CD8-positive, alpha-beta memory T cell (primary cell): ENCODE results near the gene PPFIBP1. TPM values are rescaled to one million over a fixed set of nuclear protein-coding genes. Genes with fewer than 3 reads are reported as not detected.
A peak's percentile ranks its signal among the peaks of the same experiment; 100 is the strongest.

Experiments used
- CTCF ChIA-PET: fragments of 350-600 bp; sonication (Branson Sonifier 250); formaldehyde crosslinking; loops from one replicate; lab custom pipeline; 2021; ENCODE audit warnings: antibody characterized with exemption; lab: Charles Lee
- POLR2A ChIA-PET: fragments of 350-600 bp; sonication (Branson Sonifier 250); formaldehyde crosslinking; loops from one replicate; lab custom pipeline; 2021; ENCODE audit warnings: antibody characterized with exemption; lab: Charles Lee
- DNase-seq, 5 donors: peaks; one replicate each; pipeline versions ENCODE4 v3.0.0 to v3.0.0-alpha.2; 2020 to 2022; ENCODE audit warnings: mixed read lengths in 1 of 5
- H3K27ac ChIP-seq: one replicate; pipeline ENCODE4 v1.7.0; 2013; ENCODE audit warnings: low read depth, mild to moderate bottlenecking, low read length, moderate library complexity
- H3K27me3 ChIP-seq: 2 replicates; pipeline ENCODE4 v1.7.0; 2013; ENCODE audit warnings: low read length, mild to moderate bottlenecking; ENCODE audit not compliant: insufficient read depth, poor library complexity, severe bottlenecking
- H3K36me3 ChIP-seq: 2 replicates; pipeline ENCODE4 v1.7.0; 2013; ENCODE audit warnings: mild to moderate bottlenecking, low read length, moderate library complexity; ENCODE audit not compliant: insufficient read depth
- H3K4me1 ChIP-seq: 2 replicates; pipeline ENCODE4 v1.7.0; 2013; ENCODE audit warnings: mild to moderate bottlenecking, low read length, moderate library complexity; ENCODE audit not compliant: insufficient read depth
- H3K4me3 ChIP-seq: 2 replicates; pipeline ENCODE4 v1.7.0; 2013; ENCODE audit warnings: mild to moderate bottlenecking, low read length
- H3K9me3 ChIP-seq: 2 replicates; pipeline ENCODE4 v1.7.0; 2013; ENCODE audit warnings: mild to moderate bottlenecking, low read length
- H3K27ac Mint-ChIP-seq, 8 donors: one replicate each; pipeline ENCODE4 v1.8.0; 2020 to 2021; ENCODE audit warnings: mixed read lengths in 8 of 8, mild to moderate bottlenecking in 6 of 8, inconsistent platforms in 3 of 8, moderate library complexity in 3 of 8
- H3K27me3 Mint-ChIP-seq, 2 donors: one replicate each; pipeline ENCODE4 v1.8.0; 2020 to 2021; ENCODE audit warnings: mixed read lengths in 2 of 2, mild to moderate bottlenecking in 1 of 2, moderate library complexity in 1 of 2
- H3K36me3 Mint-ChIP-seq, 3 donors: one replicate each; pipeline ENCODE4 v1.8.0; 2020 to 2021; ENCODE audit warnings: mixed read lengths in 3 of 3, inconsistent platforms in 1 of 3, mild to moderate bottlenecking in 1 of 3
- H3K4me1 Mint-ChIP-seq, 3 donors: one replicate each; pipeline ENCODE4 v1.8.0; 2020 to 2021; ENCODE audit warnings: mixed read lengths in 3 of 3, inconsistent platforms in 1 of 3, mild to moderate bottlenecking in 1 of 3
- H3K4me3 Mint-ChIP-seq, 7 donors: one replicate each; pipeline ENCODE4 v1.8.0; 2020 to 2021; ENCODE audit warnings: mixed read lengths in 7 of 7, mild to moderate bottlenecking in 6 of 7, moderate library complexity in 4 of 7, inconsistent platforms in 2 of 7
- H3K9me3 Mint-ChIP-seq, 5 donors: one replicate each; pipeline ENCODE4 v1.8.0; 2020 to 2022; ENCODE audit warnings: mixed read lengths in 5 of 5, mild to moderate bottlenecking in 3 of 5, moderate library complexity in 2 of 5, inconsistent platforms in 1 of 5
- polyA plus RNA-seq: library from polyadenylated mRNA; unstranded; fragments of 300-500 nt; fragmentation: Illumina TruSeq; gene quantifications from one replicate; pipeline ENCODE4 v1.2.3, GENCODE V29; 2021
- total RNA-seq, 2 experiments: library from RNA; stranded (reverse); gene quantifications; one replicate each; pipeline ENCODE4 v1.2.3, GENCODE V29; 2021

Gene PPFIBP1
- total RNA-seq: 10 to 100 TPM in 1 of 2 experiments, 1 to 10 TPM in 1; 6.2 to 10.7 TPM
- polyA plus RNA-seq: 1.2 TPM

- Mint-ChIP-seq H3K4me1 (peaks cover 22 to 33% (median 28%) of the 10 kb centered on the region in 3 donors), H3K27ac (peak within 1 kb of the TSS; percentile 62 to 98 (median 95)), H3K36me3 (peaks cover 0 to 6% (median 0%) of the 10 kb centered on the region in 3 donors), H3K9me3 (no peaks in the 10 kb centered on the region), H3K4me3 (peak within 1 kb of the TSS; percentile 96 to 98 (median 97)), H3K27me3 (peaks cover 2 to 16% of the 10 kb centered on the region in 2 donors)
- POLR2A ChIA-PET: interaction anchor here (0.6 to 1.0 kb wide), 3 partner anchors 183 to 1434 kb away, joined by 3 to 5 read pairs (median 4); partner anchors contain the start of gene MRPS35
- no peaks in the 10 kb centered on the region for H3K36me3 ChIP-seq
- peaks cover 17% of the 10 kb centered on the region for H3K4me1 ChIP-seq
- DNase-seq: peak; percentile 83 to 97 (median 96)
- CTCF ChIA-PET: interaction anchor here (1.7 kb wide), 1 partner anchor 89 kb away, joined by 7 read pairs; no protein-coding TSS in a partner anchor
- peak within 1 kb of the TSS; percentile 81 for H3K4me3 ChIP-seq
- no peaks in the 10 kb centered on the region for H3K27me3 ChIP-seq
- no peaks in the 10 kb centered on the region for H3K9me3 ChIP-seq
- peak within 1 kb of the TSS; percentile 64 for H3K27ac ChIP-seq
Observed at GRCh38 chr12:27523642-27524493, at the start of gene PPFIBP1. PPFIBP1 (plus strand) TSS chr12:27524206; CDS start chr12:27633397, 109,191 bp downstream.

- no peak overlapping the region for H3K27ac Mint-ChIP-seq
Observed at GRCh38 chr12:27474344-27474743, 49.7 kb upstream of the PPFIBP1 start.

GRCh38 chr12:27477049-27477448 lies 47.0 kb upstream of the PPFIBP1 start:
- H3K36me3 ChIP-seq: no peaks in the 10 kb centered on the region
- Mint-ChIP-seq H3K27me3 (peaks cover 2 to 10% of the 10 kb centered on the region in 2 donors), H3K4me3 (no peak overlapping the region), H3K27ac (no peak overlapping the region), H3K4me1 (peaks cover 0 to 11% (median 2%) of the 10 kb centered on the region in 3 donors), H3K36me3 (peaks cover 0 to 5% (median 2%) of the 10 kb centered on the region in 3 donors), H3K9me3 (peaks cover 20 to 33% (median 27%) of the 10 kb centered on the region in 5 donors)
- CTCF ChIA-PET: no interaction called here
- no peak overlapping the region for H3K27ac ChIP-seq
- no peak overlapping the region for H3K4me3 ChIP-seq
- H3K9me3 ChIP-seq: peaks cover 10% of the 10 kb centered on the region
- no peaks in the 10 kb centered on the region for H3K27me3 ChIP-seq
- H3K4me1 ChIP-seq: no peaks in the 10 kb centered on the region
- no peak for DNase-seq
- POLR2A ChIA-PET: no interaction called here

More at GRCh38 chr12:27474344-27474743, 49.7 kb upstream of the PPFIBP1 start:
- ChIA-PET CTCF (no interaction called here), POLR2A (no interaction called here)
- H3K27ac ChIP-seq: no peak overlapping the region
- Mint-ChIP-seq H3K9me3 (peaks cover 20 to 29% (median 27%) of the 10 kb centered on the region in 5 donors), H3K4me1 (peaks cover 0 to 11% (median 2%) of the 10 kb centered on the region in 3 donors), H3K4me3 (no peak overlapping the region), H3K27me3 (peaks cover 4 to 14% of the 10 kb centered on the region in 2 donors), H3K36me3 (peaks cover 0 to 5% (median 2%) of the 10 kb centered on the region in 3 donors)
- H3K36me3 ChIP-seq: no peaks in the 10 kb centered on the region
- DNase-seq: no peak
- H3K4me1 ChIP-seq: no peaks in the 10 kb centered on the region
- H3K27me3 ChIP-seq: no peaks in the 10 kb centered on the region
- peaks cover 10% of the 10 kb centered on the region for H3K9me3 ChIP-seq
- H3K4me3 ChIP-seq: no peak overlapping the region

- Mint-ChIP-seq H3K4me1 (no peaks in the 10 kb centered on the region), H3K27me3 (peaks cover 0 to 4% of the 10 kb centered on the region in 2 donors), H3K4me3 (no peak overlapping the region), H3K9me3 (peaks cover 20 to 33% (median 27%) of the 10 kb centered on the region in 5 donors), H3K36me3 (peaks cover 0 to 5% (median 2%) of the 10 kb centered on the region in 3 donors), H3K27ac (no peak overlapping the region)
- DNase-seq: no peak
- Histone ChIP-seq H3K9me3 (peaks cover 10% of the 10 kb centered on the region), H3K36me3 (no peaks in the 10 kb centered on the region), H3K27ac (no peak overlapping the region), H3K4me3 (no peak overlapping the region), H3K4me1 (no peaks in the 10 kb centered on the region), H3K27me3 (no peaks in the 10 kb centered on the region)
- ChIA-PET POLR2A (no interaction called here), CTCF (no interaction called here)
Observed at GRCh38 chr12:27478949-27479348, 45.1 kb upstream of the PPFIBP1 start.

- DNase-seq: no peak
- H3K36me3 Mint-ChIP-seq: peaks cover 0 to 5% (median 2%) of the 10 kb centered on the region in 3 donors
- Histone ChIP-seq H3K27ac (no peak overlapping the region), H3K4me1 (no peaks in the 10 kb centered on the region), H3K36me3 (no peaks in the 10 kb centered on the region), H3K27me3 (no peaks in the 10 kb centered on the region), H3K9me3 (peaks cover 10% of the 10 kb centered on the region), H3K4me3 (no peak overlapping the region)
- peaks cover 20 to 33% (median 27%) of the 10 kb centered on the region in 5 donors for H3K9me3 Mint-ChIP-seq
- H3K27me3 Mint-ChIP-seq: peaks cover 3 to 4% of the 10 kb centered on the region in 2 donors
- CTCF ChIA-PET: no interaction called here
- no peaks in the 10 kb centered on the region for H3K4me1 Mint-ChIP-seq
- H3K27ac Mint-ChIP-seq: no peak overlapping the region
- H3K4me3 Mint-ChIP-seq: no peak overlapping the region
- POLR2A ChIA-PET: no interaction called here
Observed at GRCh38 chr12:27480016-27480415, 44.0 kb upstream of the PPFIBP1 start.

- Mint-ChIP-seq H3K9me3 (no peaks in the 10 kb centered on the region), H3K4me3 (no peak overlapping the region), H3K27ac (no peak overlapping the region), H3K4me1 (no peaks in the 10 kb centered on the region), H3K36me3 (no peaks in the 10 kb centered on the region), H3K27me3 (peaks cover 13 to 24% of the 10 kb centered on the region in 2 donors)
- H3K4me3 ChIP-seq: no peak overlapping the region
- H3K36me3 ChIP-seq: no peaks in the 10 kb centered on the region
- H3K27ac ChIP-seq: no peak overlapping the region
- H3K27me3 ChIP-seq: no peaks in the 10 kb centered on the region
- ChIA-PET CTCF (no interaction called here), POLR2A (no interaction called here)
- DNase-seq: no peak
- no peaks in the 10 kb centered on the region for H3K4me1 ChIP-seq
- no peaks in the 10 kb centered on the region for H3K9me3 ChIP-seq
Observed at GRCh38 chr12:27486961-27487360, 37.0 kb upstream of the PPFIBP1 start.

GRCh38 chr12:27488479-27488878 lies 35.5 kb upstream of the PPFIBP1 start:
- H3K9me3 Mint-ChIP-seq: no peaks in the 10 kb centered on the region
- H3K4me3 ChIP-seq: no peak overlapping the region
- no peak overlapping the region for H3K27ac Mint-ChIP-seq
- no peaks in the 10 kb centered on the region for H3K4me1 Mint-ChIP-seq
- DNase-seq: no peak
- CTCF ChIA-PET: no interaction called here
- H3K27me3 Mint-ChIP-seq: peaks cover 9 to 34% of the 10 kb centered on the region in 2 donors
- H3K27me3 ChIP-seq: no peaks in the 10 kb centered on the region
- no peak overlapping the region for H3K4me3 Mint-ChIP-seq
- no peaks in the 10 kb centered on the region for H3K36me3 Mint-ChIP-seq
- H3K9me3 ChIP-seq: no peaks in the 10 kb centered on the region
- POLR2A ChIA-PET: no interaction called here
- no peak overlapping the region for H3K27ac ChIP-seq
- no peaks in the 10 kb centered on the region for H3K36me3 ChIP-seq
- H3K4me1 ChIP-seq: no peaks in the 10 kb centered on the region

- H3K4me1 Mint-ChIP-seq: no peaks in the 10 kb centered on the region
- H3K27me3 ChIP-seq: peaks cover 3% of the 10 kb centered on the region
- no peak overlapping the region for H3K4me3 Mint-ChIP-seq
- no peak overlapping the region for H3K4me3 ChIP-seq
- H3K27ac ChIP-seq: no peak overlapping the region
- H3K27me3 Mint-ChIP-seq: peaks cover 9 to 30% of the 10 kb centered on the region in 2 donors
- no peak for DNase-seq
- POLR2A ChIA-PET: no interaction called here
- no peaks in the 10 kb centered on the region for H3K9me3 Mint-ChIP-seq
- H3K4me1 ChIP-seq: no peaks in the 10 kb centered on the region
- no peaks in the 10 kb centered on the region for H3K36me3 ChIP-seq
- H3K27ac Mint-ChIP-seq: no peak overlapping the region
- H3K9me3 ChIP-seq: no peaks in the 10 kb centered on the region
- CTCF ChIA-PET: no interaction called here
- H3K36me3 Mint-ChIP-seq: no peaks in the 10 kb centered on the region
Observed at GRCh38 chr12:27491226-27491625, 32.8 kb upstream of the PPFIBP1 start.
